K562 (cell line): Measurements from ENCODE around the gene DBP. TPM values are rescaled to one million over a fixed set of nuclear protein-coding genes. Genes with fewer than 3 reads are reported as not detected.
A peak's percentile ranks its signal among the peaks of the same experiment; 100 is the strongest.

Experiments used
- BMI1 ChIP-seq: fragments of 150-350 bp; IDR thresholded peaks from 2 replicates; pipeline ENCODE4 v1.6.1; 2014; ENCODE audit warnings: low read length
- C11orf30 ChIP-seq: fragments of 450-650 bp; IDR thresholded peaks from 2 replicates; pipeline ENCODE4 v1.6.1; 2016; ENCODE audit warnings: low read depth, mild to moderate bottlenecking
- E2F6 ChIP-seq, 2 experiments: IDR thresholded peaks; 2 replicates each; pipeline ENCODE4 v1.6.1; 2011; ENCODE audit warnings: borderline replicate concordance in 1 of 2, control low read depth in 1 of 2, low read depth in 1 of 2, low read length in 1 of 2, mild to moderate bottlenecking in 1 of 2, mixed read lengths in 1 of 2, moderate library complexity in 1 of 2; ENCODE audit not compliant: insufficient read depth in 1 of 2, insufficient read length in 1 of 2, poor library complexity in 1 of 2, severe bottlenecking in 1 of 2; ENCODE audit errors: extremely low read depth in 1 of 2
- FOXP4 ChIP-seq: sonication (generic); formaldehyde crosslinking; IDR thresholded peaks from 2 replicates; pipeline ENCODE4 v1.8.0; 2022; ENCODE audit warnings: mild to moderate bottlenecking, missing genetic modification reagents, borderline replicate concordance
- GABPB2 ChIP-seq: fragments of 250-450 bp; sonication (Bioruptor Pico); conservative IDR thresholded peaks from 2 replicates; pipeline ENCODE4 v1.5.1; 2021; ENCODE audit warnings: mild to moderate bottlenecking
- KAT8 ChIP-seq: fragments of 450-650 bp; IDR thresholded peaks from 2 replicates; pipeline ENCODE4 v1.6.1; 2016; ENCODE audit warnings: low read depth, mild to moderate bottlenecking
- KDM2B ChIP-seq: fragments of 250-450 bp; sonication (Bioruptor Pico); IDR thresholded peaks from 2 replicates; pipeline ENCODE4 v1.8.0; 2021; ENCODE audit warnings: mild to moderate bottlenecking, moderate library complexity
- MLX ChIP-seq, 2 experiments: fragments of 450-650 bp in 1 of 2; sonication (generic) in 1 of 2; formaldehyde crosslinking; conservative IDR thresholded peaks; 2 replicates each; pipeline versions ENCODE4 v1.4.0 to v1.8.1; 2020 to 2022; ENCODE audit warnings: mild to moderate bottlenecking in 1 of 2, missing genetic modification reagents in 1 of 2
- NRF1 ChIP-seq, 2 experiments: fragments of 450-650 bp; IDR thresholded peaks in 1 of 2; conservative IDR thresholded peaks in 1 of 2; 2 replicates each; pipeline ENCODE4 v1.6.1; 2014; ENCODE audit warnings: mild to moderate bottlenecking in 2 of 2
- RBM17 ChIP-seq: fragments of 200-400 bp; formaldehyde crosslinking; IDR thresholded peaks from 2 replicates; pipeline ENCODE4 v1.6.1; 2017; ENCODE audit warnings: low read depth, mild to moderate bottlenecking, low read length, borderline replicate concordance
- RHOXF2B ChIP-seq: fragments of 250-450 bp; sonication (Bioruptor Pico); conservative IDR thresholded peaks from 2 replicates; pipeline ENCODE4 v1.5.1; 2021
- SFPQ ChIP-seq: fragments of 200-400 bp; formaldehyde crosslinking; IDR thresholded peaks from 2 replicates; pipeline ENCODE4 v1.6.1; 2017; ENCODE audit warnings: mild to moderate bottlenecking, low read depth, low read length, moderate library complexity
- SOX6 ChIP-seq: fragments of 450-650 bp; IDR thresholded peaks from 2 replicates; pipeline ENCODE4 v1.6.1; 2014; ENCODE audit warnings: mild to moderate bottlenecking
- TEAD2 ChIP-seq: fragments of 450-650 bp; IDR thresholded peaks from 2 replicates; pipeline ENCODE4 v1.6.1; 2016; ENCODE audit warnings: missing genetic modification characterization, control low read depth, missing compliant biosample characterization
- THAP12 ChIP-seq: fragments of 250-450 bp; sonication (Bioruptor Pico); IDR thresholded peaks from 2 replicates; pipeline ENCODE4 v1.9.0; 2021; ENCODE audit warnings: mild to moderate bottlenecking, inconsistent platforms
- ZFP30 ChIP-seq: fragments of 250-450 bp; sonication (Bioruptor Pico); IDR thresholded peaks from 2 replicates; pipeline ENCODE4 v1.8.0; 2022; ENCODE audit warnings: moderate library complexity, mild to moderate bottlenecking, inconsistent platforms, borderline replicate concordance
- ZNF143 ChIP-seq: sonication (generic); formaldehyde crosslinking; IDR thresholded peaks from 2 replicates; pipeline ENCODE4 v1.9.0; 2022; ENCODE audit warnings: mild to moderate bottlenecking, missing genetic modification reagents
- polyA plus RNA-seq, 8 experiments: library from polyadenylated mRNA; depleted of rRNA in 4 of 8; stranded (reverse) in 5 of 8; unstranded in 3 of 8; fragments of >200 nt; fragmentation: Nextera tagmentation in 2 of 8; fragmentation: Illumina TruSeq in 1 of 8; extraction: Ambion mirVana in 2 of 8; extraction: Trizol in 1 of 8; gene quantifications; 2 replicates each; pipeline versions ENCODE4 v1.2.1 to v1.2.3, GENCODE V29; 2011 to 2014; ENCODE audit warnings: inconsistent platforms in 1 of 8, missing spikeins in 1 of 8
- total RNA-seq, 7 experiments: library from RNA; depleted of rRNA in 6 of 7; stranded (reverse); fragments of >200 nt in 6 of 7; fragmentation: Illumina TruSeq in 2 of 7; extraction: Trizol in 2 of 7; gene quantifications; 2 replicates each; pipeline versions ENCODE4 v1.2.1 to v1.2.3, GENCODE V29; 2011 to 2021; ENCODE audit warnings: low replicate concordance in 1 of 7

DBP gene
- total and polyA plus RNA-seq, 9 of the 15 experiments (the other 6 are each of a cell fraction or from before 2014, with no cell fraction given), result 0.25 to 5.5 (median 1.8) TPM

- no peak for TF ChIP-seq GABPB2 (CRISPR knock-in tag)
- TF ChIP-seq RHOXF2B (CRISPR knock-in tag), result no peak
- peak; percentile 100 for TF ChIP-seq FOXP4 (CRISPR knock-in tag)
- 0 out of 2 replicates have a peak, but pooled peaks have one; percentile 49 for TF ChIP-seq SOX6
- TF ChIP-seq SFPQ, result no peak
- no peak for TF ChIP-seq ZFP30
- TF ChIP-seq THAP12, result peak; percentile 59; the same call in 1 of the 2 replicates
- no peak for TF ChIP-seq KDM2B
- no peak for TF ChIP-seq MLX (CRISPR knock-in tag; conservative IDR thresholded peaks at IDR 0.05)
- peak; percentile 28; the same call in 1 of the 2 replicates for TF ChIP-seq C11orf30
- TF ChIP-seq KAT8, result no peak
- no peak for TF ChIP-seq RBM17
- peak; percentile 82 to 86 for TF ChIP-seq NRF1 (conservative IDR thresholded peaks at IDR 0.05 in 1 of 2, IDR thresholded peaks at IDR 0.05 in 1 of 2)
- no peak for TF ChIP-seq TEAD2
- TF ChIP-seq E2F6 (IDR thresholded peaks at IDR 0.05; ENCODE audit: borderline replicate concordance in 1 of 2, extremely low read depth in 1 of 2, insufficient read depth in 1 of 2, insufficient read length in 1 of 2, low read depth in 1 of 2, low read length in 1 of 2, poor library complexity in 1 of 2, severe bottlenecking in 1 of 2), result peak; percentile 98 to 99
- TF ChIP-seq BMI1, result no peak
- no peak for TF ChIP-seq ZNF143 (CRISPR knock-in tag)
Observed at GRCh38 chr19:48637449-48637947, 319 bp upstream of the DBP start (continued).
